OCI-LY1 (cell line): ENCODE data around the gene NSG1.
A peak's percentile ranks its signal among the peaks of the same experiment; 100 is the strongest.

Experiments used
- H2AFZ ChIP-seq: fragments of 200-600 bp; sonication (generic), shearing (Covaris generic); 2 replicates; pipeline ENCODE4 v1.6.0; 2014; ENCODE audit warnings: antibody characterized with exemption, mild to moderate bottlenecking, low read length
- H3F3A ChIP-seq: fragments of 200-600 bp; sonication (generic), shearing (Covaris generic); 2 replicates; pipeline ENCODE4 v1.6.0; 2014; ENCODE audit warnings: mild to moderate bottlenecking, antibody characterized with exemption, low read length, moderate library complexity; ENCODE audit not compliant: insufficient read depth
- H3K27ac ChIP-seq: fragments of 200-600 bp; sonication (generic); 2 replicates; pipeline ENCODE4 v1.5.1; 2014; ENCODE audit warnings: low read length, mixed run types, mild to moderate bottlenecking, low read depth; ENCODE audit not compliant: poor library complexity, severe bottlenecking
- H3K27me3 ChIP-seq: fragments of 200-600 bp; sonication (generic); 2 replicates; pipeline ENCODE4 v1.6.0; 2014; ENCODE audit warnings: antibody characterized with exemption, mild to moderate bottlenecking, low read length, moderate library complexity; ENCODE audit not compliant: insufficient read depth
- H3K36me3 ChIP-seq: fragments of 200-600 bp; sonication (generic); 2 replicates; pipeline ENCODE4 v1.6.1; 2014; ENCODE audit warnings: mild to moderate bottlenecking, antibody characterized with exemption, low read length, moderate library complexity, mixed read lengths; ENCODE audit not compliant: insufficient read depth
- H3K4me1 ChIP-seq: fragments of 200-600 bp; sonication (generic); 2 replicates; pipeline ENCODE4 v1.5.1; 2014; ENCODE audit warnings: mild to moderate bottlenecking, low read length, moderate library complexity; ENCODE audit not compliant: insufficient read depth, severe bottlenecking
- H3K4me2 ChIP-seq: fragments of 200-600 bp; sonication (generic), shearing (Covaris generic); 2 replicates; pipeline ENCODE4 v1.6.1; 2014; ENCODE audit warnings: low read length
- H3K4me3 ChIP-seq: fragments of 200-600 bp; sonication (generic); 2 replicates; pipeline ENCODE4 v1.5.1; 2014; ENCODE audit warnings: low read length, low read depth, mild to moderate bottlenecking, mixed read lengths; ENCODE audit not compliant: poor library complexity, severe bottlenecking
- H3K79me2 ChIP-seq: fragments of 200-600 bp; shearing (Covaris generic); 2 replicates; pipeline ENCODE4 v1.6.1; 2016; ENCODE audit warnings: mixed run types, low read length, mixed read lengths; ENCODE audit not compliant: insufficient read depth
- H3K9ac ChIP-seq: fragments of 200-600 bp; sonication (generic), shearing (Covaris generic); 2 replicates; pipeline ENCODE4 v1.6.1; 2014; ENCODE audit warnings: mild to moderate bottlenecking, low read length, mixed read lengths
- H3K9me2 ChIP-seq: fragments of 200-600 bp; sonication (generic), shearing (Covaris generic); 2 replicates; pipeline ENCODE4 v1.6.1; 2014; ENCODE audit warnings: low read depth, mild to moderate bottlenecking, low read length, mixed read lengths
- H3K9me3 ChIP-seq: fragments of 200-600 bp; shearing (Covaris generic); 2 replicates; pipeline ENCODE4 v1.6.1; 2014; ENCODE audit warnings: low read length, mixed read lengths
- H4K20me1 ChIP-seq: fragments of 200-600 bp; sonication (generic), shearing (Covaris generic); 2 replicates; pipeline ENCODE4 v1.6.0; 2016; ENCODE audit warnings: mild to moderate bottlenecking, low read length; ENCODE audit not compliant: insufficient read depth
- CTCF ChIP-seq: fragments of 200-600 bp; sonication (generic), shearing (Covaris generic); IDR thresholded peaks from 2 replicates; pipeline ENCODE4 v1.5.1; 2017; ENCODE audit warnings: mild to moderate bottlenecking, antibody characterized with exemption, low read length, moderate library complexity, mixed read lengths
- EZH2 ChIP-seq: fragments of 200-600 bp; sonication (generic), shearing (Covaris generic); IDR thresholded peaks from 2 replicates; pipeline ENCODE4 v1.8.0; 2017; ENCODE audit warnings: borderline replicate concordance, mixed run types, mild to moderate bottlenecking, antibody characterized with exemption, low read length, moderate library complexity, mixed read lengths

Gene NSG1

DNA sequence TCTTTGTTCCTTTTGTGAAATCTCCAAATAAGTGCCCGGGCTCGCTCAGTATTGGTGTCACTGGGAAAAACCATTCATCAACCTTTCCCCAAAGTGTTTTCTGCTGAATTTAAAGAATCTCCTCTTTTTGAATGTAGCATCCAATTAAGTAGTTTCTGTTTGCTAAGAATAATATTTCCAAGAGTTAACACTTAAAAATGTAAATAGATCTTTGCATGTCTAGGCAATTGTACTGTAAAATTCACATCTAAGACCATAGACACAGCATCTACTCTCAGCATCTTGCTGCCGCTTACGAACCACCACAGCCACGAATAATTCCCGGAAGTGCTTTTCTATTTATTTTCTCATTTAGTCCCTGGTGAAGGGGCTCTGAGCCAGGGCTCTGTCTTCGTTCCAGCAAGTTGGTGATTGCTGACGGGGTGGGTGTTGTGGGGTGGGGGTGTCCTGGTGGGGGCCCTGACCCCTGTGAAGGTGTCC lies 1.4 kb downstream of the NSG1 start:
- Histone ChIP-seq H3K4me3 (peak overlapping the region; percentile 89), H3K9ac (peak overlapping the region; percentile 74), H3K9me3 (no peaks in the 10 kb centered on the region), H2AFZ (no peak overlapping the region), H3K9me2 (no peaks in the 10 kb centered on the region), H4K20me1 (no peaks in the 10 kb centered on the region), H3K4me1 (peaks cover 34% of the 10 kb centered on the region), H3K36me3 (peaks cover 41% of the 10 kb centered on the region), H3K79me2 (no peaks in the 10 kb centered on the region), H3F3A (no peaks in the 10 kb centered on the region), H3K27me3 (no peaks in the 10 kb centered on the region), H3K4me2 (peak overlapping the region; percentile 71), H3K27ac (peak overlapping the region; percentile 78)
- TF ChIP-seq EZH2 (no peak), CTCF (no peak)

DNA sequence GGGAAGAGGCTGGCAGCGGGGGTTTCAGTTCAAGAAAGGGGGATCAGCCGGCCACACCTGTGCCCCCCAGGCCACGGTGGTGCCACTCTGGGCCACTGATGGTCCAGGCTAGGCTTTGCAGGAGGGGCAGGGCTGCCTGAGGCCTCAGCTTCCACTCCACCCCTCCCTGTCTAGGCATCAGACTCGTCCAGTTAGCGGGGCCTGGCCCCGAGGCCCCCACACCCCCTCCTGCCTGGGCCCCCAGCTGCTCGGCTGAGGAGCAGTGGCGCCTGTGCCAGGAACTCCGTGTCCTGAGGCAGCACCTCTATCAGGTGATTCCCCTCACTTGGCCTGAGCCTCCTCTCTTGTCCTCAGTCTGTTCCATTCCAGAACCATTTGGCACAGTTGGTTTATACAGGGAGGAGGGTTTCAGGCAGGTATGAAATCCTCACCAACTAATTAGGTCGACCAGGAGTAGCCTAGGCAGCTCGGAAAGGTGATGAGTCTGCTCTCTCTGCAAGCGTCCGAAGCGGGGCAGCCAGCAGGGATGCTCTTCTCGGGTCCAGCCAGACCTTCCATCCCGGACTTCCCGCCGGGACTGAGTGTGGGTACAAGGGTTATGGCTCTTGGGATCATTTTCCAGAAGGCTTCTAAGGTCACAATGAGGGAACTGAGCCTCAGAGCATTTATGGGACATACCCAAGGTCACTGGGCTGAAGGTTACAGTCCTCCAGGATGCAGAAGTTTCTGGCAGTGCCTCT lies 2.1 kb downstream of the NSG1 start:
- no peak overlapping the region for H2AFZ ChIP-seq
- H3K9ac ChIP-seq, result peak overlapping the region; percentile 74; the same call in 1 of the 2 replicates
- H4K20me1 ChIP-seq, result no peaks in the 10 kb centered on the region
- peak overlapping the region; percentile 89 for H3K4me3 ChIP-seq
- TF ChIP-seq CTCF (no peak), EZH2 (no peak)
- peak overlapping the region; percentile 78 for H3K27ac ChIP-seq
- H3K27me3 ChIP-seq, result no peaks in the 10 kb centered on the region
- H3K79me2 ChIP-seq, result no peaks in the 10 kb centered on the region
- peaks cover 47% of the 10 kb centered on the region for H3K36me3 ChIP-seq
- H3K9me3 ChIP-seq, result no peaks in the 10 kb centered on the region
- peaks cover 35% of the 10 kb centered on the region for H3K4me1 ChIP-seq
- H3F3A ChIP-seq, result no peaks in the 10 kb centered on the region
- peak overlapping the region; percentile 71 for H3K4me2 ChIP-seq
- H3K9me2 ChIP-seq, result no peaks in the 10 kb centered on the region

DNA sequence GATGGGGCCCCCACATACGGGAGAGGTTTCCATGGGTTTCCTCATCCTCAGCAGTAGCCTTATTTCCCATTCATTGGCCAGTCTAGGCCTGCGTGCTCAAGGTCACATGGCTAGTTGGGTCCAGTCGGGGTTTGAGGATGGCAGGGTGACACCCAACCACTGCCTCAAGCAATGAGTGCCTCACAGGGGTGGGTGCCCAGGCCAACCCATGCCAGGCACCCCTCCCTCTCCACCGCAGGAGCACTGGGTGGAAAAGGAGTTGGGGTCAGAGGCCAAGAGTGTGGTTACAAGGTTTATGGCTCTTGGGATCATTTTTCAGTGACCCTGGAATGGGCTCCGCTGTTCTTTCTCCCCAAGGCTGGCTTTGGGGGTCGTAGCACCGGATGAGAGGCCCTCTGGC lies 3.1 kb downstream of the NSG1 start:
- Histone ChIP-seq H3K79me2 (no peaks in the 10 kb centered on the region), H3K4me3 (no peak overlapping the region), H2AFZ (no peak overlapping the region), H4K20me1 (no peaks in the 10 kb centered on the region), H3K27ac (peak overlapping the region; percentile 78), H3K9me2 (no peaks in the 10 kb centered on the region), H3K9ac (no peak overlapping the region), H3F3A (no peaks in the 10 kb centered on the region), H3K4me1 (peaks cover 42% of the 10 kb centered on the region), H3K36me3 (peaks cover 57% of the 10 kb centered on the region), H3K9me3 (no peaks in the 10 kb centered on the region), H3K27me3 (no peaks in the 10 kb centered on the region), H3K4me2 (no peak overlapping the region; the same call in 1 of the 2 replicates)
- TF ChIP-seq CTCF, result no peak
- TF ChIP-seq EZH2, result no peak
